Inferior parietal cortex (tissue), 1 donor: Measurements from ENCODE around the gene RSL1D1.
"Not testable (repeated sequence)": the region's sequence is repeated elsewhere in the genome, so short reads cannot be mapped to it uniquely, and the experiment has no call there.

Experiments used
- DNase-seq: peaks from one replicate; pipeline ENCODE4 v3.0.0-alpha.2; 2016; ENCODE audit errors: extremely low spot score

The RSL1D1 gene

DNA sequence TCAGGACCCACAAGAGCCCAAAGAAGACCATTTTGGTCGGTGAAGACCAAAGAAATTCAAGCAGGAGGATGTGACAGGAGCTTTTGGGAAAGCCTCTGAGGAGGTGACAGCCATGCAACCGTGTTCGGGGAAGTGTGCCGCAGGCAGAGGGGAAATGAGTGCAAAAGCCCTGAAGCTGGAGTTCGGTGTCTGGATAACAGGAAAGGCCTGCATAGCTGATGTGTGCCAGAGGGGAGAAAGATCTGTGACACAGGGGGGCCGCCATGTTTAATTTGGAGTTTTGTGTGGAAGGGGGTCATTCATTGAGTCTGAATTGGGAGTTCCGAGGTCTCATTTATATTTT, 53.4 kb downstream of the RSL1D1 start:
- DNase-seq: no peak

- peak; percentile 92 for DNase-seq
These were observed 54.0 kb downstream of the RSL1D1 start, which contains the start of gene ZC3H7A for GRCh38 chr16:11797166-11797956. Gene ZC3H7A (minus strand): TSS chr16:11797258. CDS start chr16:11782354, 14,904 bp downstream.

DNA sequence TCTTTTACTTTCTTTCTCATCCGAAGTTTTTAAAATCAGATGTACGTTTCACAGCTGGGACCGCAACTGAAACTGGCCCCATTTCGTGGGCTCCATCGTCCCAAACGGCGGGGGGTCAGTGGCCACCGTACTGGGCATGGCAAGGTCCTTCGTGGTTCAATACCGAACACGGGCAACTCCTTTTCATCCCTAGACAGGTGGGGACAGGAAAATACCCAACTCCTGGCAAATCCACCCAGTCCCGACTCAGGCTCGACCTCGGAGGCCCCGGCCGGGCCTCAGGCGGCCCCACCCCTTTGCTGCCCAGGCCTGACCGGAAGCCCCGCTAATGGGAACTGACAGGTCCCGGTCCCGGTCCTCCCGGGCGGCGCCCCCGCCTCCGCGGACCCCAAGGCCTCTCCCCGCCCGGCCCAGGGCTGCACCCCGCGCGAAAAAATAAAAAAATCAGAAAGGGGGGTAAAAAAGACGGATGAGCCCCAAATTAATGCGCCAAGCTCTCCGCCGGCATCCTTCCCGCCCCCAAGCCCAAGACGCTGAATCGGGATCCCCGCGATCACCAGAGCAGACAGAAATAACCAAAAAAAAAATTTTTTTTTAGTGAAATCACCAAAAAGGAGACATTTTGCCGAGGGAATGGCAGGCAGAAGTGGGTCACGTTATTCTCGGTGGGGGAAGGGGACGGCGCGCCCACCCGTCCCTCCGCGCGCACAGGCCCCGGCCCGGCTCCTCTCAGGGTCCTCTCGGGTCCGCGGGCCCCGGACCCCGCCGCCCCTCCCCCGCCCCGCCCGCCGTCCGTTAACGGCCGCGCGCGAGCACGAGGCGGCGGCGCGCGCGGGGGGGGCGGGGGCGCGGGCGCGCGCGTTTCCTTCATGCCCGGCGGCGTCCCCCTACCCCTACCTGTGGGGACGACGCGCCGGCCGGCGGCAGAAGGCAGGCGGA, 54.8 kb downstream of the RSL1D1 start:
- DNase-seq: no peak

GRCh38 chr16:11795887-11796226, 55.5 kb downstream of the RSL1D1 start:
- no peak for DNase-seq

GRCh38 chr16:11794996-11795886, 56.1 kb downstream of the RSL1D1 start:
- no peak for DNase-seq

GRCh38 chr16:11794447-11794846, 56.9 kb downstream of the RSL1D1 start:
- no peak for DNase-seq

DNA sequence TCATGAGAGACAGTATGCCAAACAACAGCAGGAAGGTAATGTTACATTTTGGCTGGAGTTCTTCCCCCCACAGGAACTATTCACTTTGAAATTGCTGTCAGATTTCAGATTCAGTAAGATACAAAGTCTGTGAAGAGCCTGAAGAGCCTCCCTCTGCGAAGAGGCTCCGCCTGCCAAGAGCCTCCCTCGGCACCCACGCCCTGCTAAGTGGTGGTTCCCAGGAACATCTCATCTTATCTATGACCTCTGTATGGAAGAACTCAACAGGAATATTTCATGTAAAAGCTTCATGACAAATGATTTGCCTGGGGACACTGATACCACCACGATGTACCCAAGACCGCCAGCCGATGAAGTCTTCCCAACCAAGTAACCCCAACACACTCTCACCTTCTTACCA, 57.5 kb downstream of the RSL1D1 start:
- DNase-seq: no peak

- DNase-seq: no peak
These were observed 58.7 kb downstream of the RSL1D1 start for GRCh38 chr16:11792410-11793241.

DNA sequence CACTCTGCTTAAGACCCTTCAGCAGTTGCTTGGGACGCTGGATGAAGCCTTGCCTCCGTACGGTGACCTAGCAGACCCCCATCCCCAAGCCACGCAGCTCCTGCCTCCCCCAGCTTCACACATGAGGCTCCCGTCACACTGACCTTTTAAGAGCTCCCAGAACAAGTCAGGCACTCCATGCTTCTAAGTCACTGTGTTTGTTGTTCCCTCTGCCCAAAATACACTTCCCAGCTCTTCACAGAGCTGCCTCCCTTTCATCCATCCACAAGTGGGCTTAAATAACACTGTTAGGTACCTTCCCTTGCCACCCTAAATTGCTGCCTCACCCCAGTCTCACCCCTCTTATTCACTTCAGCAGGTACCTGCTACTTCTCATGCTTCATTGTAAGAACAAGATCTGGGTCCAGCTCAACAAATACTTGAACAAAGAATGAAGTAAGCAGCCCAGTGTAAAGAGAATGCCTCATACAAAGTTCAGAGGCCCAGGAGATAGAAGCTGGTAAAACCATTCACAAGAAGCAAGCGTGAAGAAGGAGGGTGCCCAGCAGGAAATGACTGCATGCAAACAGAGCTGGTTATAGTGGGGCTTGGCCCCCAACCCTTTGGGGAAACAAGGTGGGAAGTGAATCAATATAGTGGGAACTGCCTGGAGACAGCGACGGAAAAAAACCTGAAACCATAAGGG, 60.1 kb downstream of the RSL1D1 start:
- DNase-seq: no peak

GRCh38 chr16:11788914-11789313, 62.4 kb downstream of the RSL1D1 start:
- DNase-seq: no peak

GRCh38 chr16:11784980-11785599, 66.3 kb downstream of the RSL1D1 start:
- DNase-seq: not testable (repeated sequence)

GRCh38 chr16:11784381-11784780, 67.0 kb downstream of the RSL1D1 start:
- not testable (repeated sequence) for DNase-seq

DNA sequence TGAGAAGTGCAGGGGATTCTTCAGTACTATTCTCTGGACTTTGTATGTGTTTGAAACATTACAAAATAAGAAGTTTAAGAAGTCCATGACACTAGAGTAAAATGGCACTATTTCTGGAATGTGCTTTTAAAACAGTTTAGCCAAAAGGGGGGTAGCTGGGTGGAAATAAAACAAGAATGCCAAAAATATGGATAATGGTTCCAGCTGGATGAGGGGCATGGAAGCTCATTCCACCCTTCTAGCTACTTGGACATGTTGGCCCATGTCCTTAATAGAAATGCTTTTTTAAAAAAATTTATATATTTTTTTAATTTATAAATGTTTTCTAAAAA, 67.3 kb downstream of the RSL1D1 start:
- DNase-seq: no peak
